Measurements from ENCODE around the gene PTPA.

GRCh38 chr9:129161534-129161837, 50.3 kb downstream of the PTPA start:
- TF ChIP-seq POLR2A (IDR thresholded peaks at IDR 0.05; ENCODE audit: low read depth, low read length) (no peak), CTCF (IDR thresholded peaks at IDR 0.05; ENCODE audit: extremely low read depth in 1 of 2, insufficient read depth in 1 of 2, low read depth in 1 of 2, low read length in 2 of 2) (no peak), POLR2AphosphoS5 (IDR thresholded peaks at IDR 0.05; ENCODE audit: insufficient read depth, low read depth, low read length) (no peak)

Measured in endothelial cell of umbilical vein (primary cell).